GM11168 (cell line): ENCODE results near the gene HTRA3.

ENCODE experiments used
- in situ Hi-C: fragments of 300-500 bp; cut with MboI; formaldehyde crosslinking; loops from one replicate; pipeline ENCODE4 v1.12.0; 2022; ENCODE audit warnings: low sequenced_read_pairs; ENCODE audit not compliant: unreplicated experiment

HTRA3 gene

DNA sequence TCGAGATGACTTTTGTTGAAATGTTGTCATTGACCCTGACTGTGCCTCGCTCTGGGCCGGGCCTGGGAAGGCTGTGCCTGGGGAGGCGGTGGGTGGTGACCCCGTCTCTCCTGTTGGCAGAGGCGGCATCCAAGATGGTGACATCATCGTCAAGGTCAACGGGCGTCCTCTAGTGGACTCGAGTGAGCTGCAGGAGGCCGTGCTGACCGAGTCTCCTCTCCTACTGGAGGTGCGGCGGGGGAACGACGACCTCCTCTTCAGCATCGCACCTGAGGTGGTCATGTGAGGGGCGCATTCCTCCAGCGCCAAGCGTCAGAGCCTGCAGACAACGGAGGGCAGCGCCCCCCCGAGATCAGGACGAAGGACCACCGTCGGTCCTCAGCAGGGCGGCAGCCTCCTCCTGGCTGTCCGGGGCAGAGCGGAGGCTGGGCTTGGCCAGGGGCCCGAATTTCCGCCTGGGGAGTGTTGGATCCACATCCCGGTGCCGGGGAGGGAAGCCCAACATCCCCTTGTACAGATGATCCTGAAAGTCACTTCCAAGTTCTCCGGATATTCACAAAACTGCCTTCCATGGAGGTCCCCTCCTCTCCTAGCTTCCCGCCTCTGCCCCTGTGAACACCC, 36.4 kb downstream of the HTRA3 start:
- in situ Hi-C loops = no loop called here

DNA sequence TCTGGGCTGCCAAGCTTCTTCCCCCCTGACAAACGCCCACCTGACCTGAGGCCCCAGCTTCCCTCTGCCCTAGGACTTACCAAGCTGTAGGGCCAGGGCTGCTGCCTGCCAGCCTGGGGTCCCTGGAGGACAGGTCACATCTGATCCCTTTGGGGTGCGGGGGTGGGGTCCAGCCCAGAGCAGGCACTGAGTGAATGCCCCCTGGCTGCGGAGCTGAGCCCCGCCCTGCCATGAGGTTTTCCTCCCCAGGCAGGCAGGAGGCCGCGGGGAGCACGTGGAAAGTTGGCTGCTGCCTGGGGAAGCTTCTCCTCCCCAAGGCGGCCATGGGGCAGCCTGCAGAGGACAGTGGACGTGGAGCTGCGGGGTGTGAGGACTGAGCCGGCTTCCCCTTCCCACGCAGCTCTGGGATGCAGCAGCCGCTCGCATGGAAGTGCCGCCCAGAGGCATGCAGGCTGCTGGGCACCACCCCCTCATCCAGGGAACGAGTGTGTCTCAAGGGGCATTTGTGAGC, 37.0 kb downstream of the HTRA3 start:
- in situ Hi-C loops = no loop called here

DNA sequence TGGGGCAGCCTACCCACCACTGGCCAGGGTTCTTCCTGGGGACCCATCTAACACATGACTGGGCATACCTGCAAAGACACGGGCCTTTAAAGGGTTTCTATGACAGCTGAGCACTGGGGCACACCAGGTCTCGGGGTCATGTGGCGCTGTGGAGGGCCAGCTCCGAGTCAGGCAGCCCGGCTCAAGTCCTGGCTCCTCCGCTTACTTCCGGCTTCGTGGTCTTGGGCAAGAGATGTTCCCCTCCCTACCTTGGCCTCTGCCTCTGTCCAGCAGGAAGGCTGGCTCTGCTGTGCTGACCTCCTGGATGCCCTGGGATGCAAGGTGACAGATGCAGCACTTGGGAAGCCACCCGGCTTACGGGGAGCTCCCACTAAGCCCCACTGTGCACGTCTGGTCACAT, 37.6 kb downstream of the HTRA3 start:
- in situ Hi-C loops = no loop called here

DNA sequence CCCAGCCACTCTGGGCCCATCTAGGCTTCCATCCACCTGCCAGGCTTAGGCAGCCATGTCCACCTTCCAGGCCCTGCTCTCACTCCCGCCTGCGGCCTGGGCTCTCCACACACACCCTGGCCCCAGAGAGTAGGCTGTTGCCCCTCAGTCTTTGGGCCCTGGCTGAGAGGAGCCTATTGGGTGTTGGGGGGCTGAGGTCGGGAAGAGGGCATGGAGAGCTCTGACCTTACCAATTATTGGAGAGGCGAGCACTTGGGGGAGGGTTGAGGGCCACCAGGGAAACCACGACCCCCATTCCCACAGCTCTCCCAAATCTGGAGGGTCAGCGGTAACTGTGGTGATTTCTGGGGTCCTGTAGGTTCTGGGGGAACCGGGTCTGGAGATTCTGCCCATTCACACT, 38.2 kb downstream of the HTRA3 start:
- in situ Hi-C loops = no loop called here

DNA sequence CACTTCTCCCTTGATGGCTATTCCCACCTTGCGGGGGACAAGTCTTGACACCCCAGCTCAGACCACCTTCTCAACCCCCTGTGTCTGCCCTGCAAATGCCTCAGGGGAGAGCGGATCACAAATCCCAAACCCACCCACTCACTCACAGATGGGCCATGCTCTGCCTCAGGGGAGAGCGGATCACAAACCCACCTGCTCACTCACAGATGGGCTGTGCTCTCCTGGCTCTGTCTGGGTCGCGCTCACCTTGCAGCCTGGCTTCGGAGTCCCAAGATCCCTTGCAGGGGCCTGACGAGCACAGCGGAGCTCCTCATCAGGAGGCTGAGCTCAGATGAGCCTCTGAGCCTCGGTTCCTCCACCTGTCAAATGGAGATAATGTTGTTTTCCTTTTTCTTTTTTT, 38.6 kb downstream of the HTRA3 start:
- in situ Hi-C loops = no loop called here

DNA sequence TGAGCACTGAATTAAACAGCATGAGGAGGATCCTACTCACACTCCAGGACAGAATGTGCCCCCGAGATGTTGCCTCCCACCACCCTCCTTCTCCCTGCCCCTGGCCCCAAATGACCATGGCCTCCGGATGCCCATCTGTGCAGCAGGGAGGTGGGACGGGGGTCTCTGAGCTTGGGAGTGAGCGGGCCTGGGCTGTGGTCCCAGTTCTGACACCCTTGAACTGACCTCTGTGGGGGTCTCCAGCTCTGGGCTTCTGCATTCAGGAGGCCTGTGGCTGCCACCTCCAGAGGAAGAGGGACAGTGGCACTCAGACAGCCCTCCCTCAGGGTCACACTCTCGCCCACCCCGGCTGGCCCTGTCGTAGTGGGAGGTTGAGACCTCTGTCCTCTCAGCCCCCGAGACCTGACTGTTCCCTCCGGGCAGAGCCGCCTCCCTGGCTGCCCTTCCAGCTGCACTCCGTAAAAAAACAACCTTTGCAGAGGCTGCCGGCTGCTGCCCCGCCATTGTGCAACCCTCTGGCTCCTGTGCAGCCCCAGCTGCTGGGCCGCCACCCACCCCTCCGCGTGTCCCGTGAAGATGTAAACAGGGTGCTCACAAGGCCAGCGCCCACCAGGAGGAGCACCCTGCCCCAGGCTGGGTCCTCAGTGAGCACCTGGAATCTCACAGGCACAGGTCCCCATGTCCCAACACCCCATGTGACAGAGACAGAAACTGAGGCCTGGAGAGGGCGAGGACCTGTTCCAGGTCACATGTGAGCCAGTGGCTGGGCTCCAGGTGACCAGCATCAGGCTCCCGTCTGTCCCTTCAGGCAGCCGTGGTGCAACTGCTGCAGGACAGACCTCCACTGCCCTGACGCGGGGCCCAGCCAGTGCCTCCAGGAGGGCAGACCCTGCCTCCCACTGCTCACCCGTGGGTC, 39.6 kb downstream of the HTRA3 start:
- in situ Hi-C loops = no loop called here

DNA sequence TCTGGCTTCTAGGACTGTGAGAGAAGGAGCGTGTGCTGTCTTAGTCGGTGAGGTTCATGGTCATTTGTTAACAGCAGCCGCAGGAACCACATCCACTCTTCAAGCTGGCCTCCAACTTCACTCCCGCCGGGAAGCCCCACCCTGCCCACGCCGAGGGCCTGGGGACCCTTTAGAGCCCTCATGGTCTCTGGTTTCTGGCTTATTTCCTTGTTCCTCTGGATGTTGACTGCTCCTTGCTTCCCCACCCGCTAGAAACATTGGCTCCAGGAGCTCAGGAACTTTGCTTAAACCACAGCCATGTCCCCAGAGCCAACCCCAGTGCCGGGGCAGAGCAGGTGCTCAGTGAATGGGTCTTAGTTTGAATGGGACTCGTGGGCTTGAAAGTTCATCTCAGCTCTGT, 40.8 kb downstream of the HTRA3 start:
- in situ Hi-C loops = no loop called here

DNA sequence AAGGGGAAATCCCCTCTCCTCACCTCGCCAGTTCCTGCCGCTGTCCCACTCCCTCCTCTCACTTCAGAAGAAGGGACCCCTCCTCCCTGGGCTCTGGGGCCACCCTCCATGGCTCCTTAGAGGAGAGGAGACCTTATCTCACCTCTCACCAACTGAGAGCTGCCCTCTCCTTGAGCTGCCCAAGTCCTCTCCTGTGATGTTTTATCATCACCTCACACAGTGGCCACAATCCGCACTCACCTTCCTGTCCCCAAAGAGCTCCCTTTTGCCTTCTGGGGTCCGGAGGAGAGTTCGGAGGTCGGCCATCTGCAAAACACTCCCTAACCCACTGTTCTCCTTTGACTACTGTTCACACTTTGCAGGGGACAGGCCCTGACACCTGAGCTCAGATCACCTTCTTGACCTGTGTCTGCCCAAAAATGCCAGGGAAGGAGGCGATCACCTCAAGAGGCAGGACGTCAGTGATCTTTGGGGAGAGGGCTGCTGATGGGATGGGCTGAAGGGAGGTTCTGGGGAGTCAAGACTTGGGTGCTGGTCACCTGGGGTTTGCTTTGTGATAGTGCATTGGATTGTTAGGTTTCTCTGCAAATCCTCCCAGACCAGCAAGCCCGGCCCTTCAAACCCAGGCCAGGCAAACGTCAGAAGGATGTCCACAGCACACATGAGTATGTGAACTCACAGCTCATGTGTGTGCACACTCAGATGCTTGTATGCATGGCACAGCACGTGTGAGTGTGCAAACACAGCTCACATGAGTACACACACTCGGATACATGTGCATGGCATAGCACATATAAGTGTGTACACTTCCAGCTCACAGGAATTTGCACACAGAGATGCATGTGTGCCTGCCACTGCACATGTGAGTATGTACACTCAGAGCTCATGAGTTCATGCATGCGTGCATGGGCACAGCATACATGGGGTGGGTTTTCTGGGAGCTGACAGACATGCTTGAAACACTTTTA, 41.8 kb downstream of the HTRA3 start:
- in situ Hi-C loops = no loop called here

DNA sequence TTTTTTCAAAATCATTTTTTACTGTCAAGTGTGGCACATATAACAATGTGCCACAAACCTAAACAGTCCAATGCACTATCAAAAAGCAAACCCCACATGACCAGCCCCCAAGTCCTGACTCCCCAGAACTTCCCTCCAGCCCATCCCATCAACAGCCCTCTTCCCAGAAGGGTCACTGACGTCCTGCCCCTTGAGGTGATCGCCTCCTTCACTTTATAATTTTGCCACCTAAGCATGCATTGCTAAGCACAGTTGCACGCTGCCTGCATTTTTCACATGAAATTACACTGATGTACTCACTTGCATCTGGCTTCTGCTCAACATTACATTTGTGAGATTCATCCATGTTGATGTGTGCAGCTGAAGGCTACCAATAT, 42.5 kb downstream of the HTRA3 start:
- in situ Hi-C loops = no loop called here

DNA sequence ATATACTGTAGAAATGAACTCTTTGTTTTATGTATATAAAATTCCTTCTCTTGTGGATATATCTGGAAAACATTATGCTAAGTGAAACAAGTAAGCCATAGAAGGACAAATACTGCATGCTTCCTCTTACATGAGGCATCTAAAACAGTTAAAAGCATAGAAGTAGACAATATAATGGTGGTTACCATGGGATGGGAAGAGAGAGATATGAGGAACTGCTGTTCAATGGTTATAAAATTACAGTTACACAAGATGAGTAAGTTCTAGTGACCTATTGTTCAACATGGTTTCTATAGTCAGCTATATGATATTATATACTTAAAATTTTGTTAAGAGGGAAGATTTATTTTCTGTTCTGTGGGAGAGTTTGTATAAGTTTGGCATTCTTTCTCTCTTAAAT, 43.4 kb downstream of the HTRA3 start:
- in situ Hi-C loops = no loop called here

DNA sequence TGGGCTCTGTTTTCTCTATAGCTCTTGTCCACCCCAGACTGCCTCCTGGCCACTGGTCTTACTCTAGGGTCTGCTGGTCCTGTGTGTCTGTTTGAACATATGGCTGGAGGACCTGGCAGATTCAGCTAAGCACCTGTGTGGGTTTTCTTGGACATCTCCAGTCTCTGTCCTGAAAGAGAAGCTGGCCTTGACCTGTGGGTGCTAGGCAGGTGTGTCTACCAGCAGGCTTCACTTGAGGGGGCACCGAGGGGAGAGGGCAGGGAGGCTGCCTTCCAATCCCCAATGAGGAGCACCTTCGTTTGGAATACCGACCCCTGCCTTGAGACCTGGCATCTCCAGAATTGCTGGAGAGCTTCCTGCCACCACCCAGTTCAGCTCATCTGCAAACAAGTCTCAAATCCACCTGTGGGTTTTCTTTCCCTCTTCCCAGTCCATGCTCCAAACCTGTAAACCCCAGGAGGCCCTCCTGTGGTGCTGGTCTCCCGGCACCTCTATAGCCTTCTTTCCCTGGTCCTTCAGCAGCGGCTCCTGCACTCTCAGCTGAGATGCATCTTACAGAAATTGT, 45.2 kb downstream of the HTRA3 start:
- in situ Hi-C loops = no loop called here

DNA sequence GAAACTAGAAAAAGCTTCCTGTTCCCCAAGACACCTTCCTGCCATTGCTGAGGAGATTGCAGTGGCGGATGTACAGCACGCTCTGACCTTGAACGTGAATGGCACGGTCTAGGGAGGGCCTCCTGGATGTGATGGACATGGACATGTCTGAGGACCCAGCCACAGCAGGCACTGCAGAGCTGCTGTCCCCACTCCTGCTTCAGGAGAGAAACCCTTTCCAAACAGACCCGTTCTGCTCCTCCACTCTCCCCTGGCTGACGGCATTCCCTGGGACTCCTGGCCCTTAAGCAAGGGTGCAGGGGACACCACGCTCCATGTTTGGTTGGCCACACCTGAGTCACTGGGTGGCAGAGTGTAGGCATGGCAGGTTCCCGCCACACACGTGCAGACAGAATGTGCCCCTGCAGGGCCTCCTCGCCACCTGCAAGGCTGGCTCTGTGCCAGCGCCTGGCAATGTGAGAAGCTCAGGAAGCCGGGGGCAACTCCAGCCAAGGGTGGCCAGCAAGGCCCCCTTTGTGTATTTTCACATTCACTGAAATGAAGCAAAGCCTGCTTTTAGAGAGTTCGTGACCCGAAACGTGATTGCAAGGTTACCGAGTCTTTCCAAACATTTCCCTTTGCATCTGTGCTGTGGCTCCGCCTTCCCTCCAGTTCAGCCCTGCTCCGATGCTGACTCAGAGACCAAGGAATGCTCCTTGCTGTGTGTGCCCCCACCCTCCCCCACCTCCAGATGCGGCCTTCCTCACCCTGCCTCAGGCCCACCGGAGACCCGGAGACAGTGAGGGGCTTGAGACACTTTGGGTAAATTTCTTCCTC, 46.1 kb downstream of the HTRA3 start:
- in situ Hi-C loops = no loop called here

DNA sequence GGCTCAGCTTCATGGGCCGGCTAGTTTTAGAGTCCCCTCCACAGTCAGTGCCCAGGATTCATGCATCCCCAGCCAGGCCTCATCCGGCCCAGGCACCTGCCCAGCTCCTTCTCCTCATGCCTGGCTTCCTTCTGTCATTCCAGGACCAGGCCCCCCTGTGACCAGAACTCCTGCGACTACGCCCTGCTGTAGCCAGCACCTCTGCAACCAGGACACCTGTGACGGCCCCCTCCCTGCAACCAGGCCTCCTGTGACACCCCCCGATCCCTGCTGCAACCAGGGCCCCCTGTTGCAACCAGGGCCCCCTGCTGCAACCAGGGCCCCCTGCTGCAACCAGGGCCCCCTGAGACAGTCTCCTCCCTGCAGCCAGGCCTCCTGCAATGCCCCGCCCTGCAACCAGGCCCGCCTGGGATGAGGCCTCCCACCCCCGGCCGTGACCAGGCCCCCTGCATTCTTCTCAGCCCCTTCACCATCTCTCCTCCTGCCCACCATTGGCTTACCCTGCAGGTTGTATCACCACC, 46.8 kb downstream of the HTRA3 start:
- in situ Hi-C loops = no loop called here

DNA sequence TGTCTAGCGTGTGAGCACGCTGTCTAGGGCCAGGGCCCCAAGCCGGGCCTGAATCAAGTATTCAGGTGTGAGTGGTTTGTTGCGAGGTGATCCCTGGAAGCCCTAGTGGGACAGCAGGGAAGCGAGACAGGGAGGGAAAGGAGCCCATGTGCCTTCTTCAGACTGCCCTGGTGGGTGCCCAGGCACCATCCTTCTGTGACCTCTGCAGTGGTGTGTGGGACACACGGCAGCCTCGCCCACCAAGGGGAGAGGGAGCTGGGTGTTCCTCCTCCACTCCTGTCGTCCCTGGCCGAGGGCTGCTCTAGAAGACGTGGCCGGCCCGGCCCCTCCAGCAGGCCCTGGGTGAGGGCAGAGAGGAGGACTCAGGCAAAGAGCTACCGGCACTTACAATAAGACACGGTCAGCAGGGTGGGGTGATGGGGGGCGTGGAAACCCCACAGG, 47.4 kb downstream of the HTRA3 start:
- in situ Hi-C loops = no loop called here

DNA sequence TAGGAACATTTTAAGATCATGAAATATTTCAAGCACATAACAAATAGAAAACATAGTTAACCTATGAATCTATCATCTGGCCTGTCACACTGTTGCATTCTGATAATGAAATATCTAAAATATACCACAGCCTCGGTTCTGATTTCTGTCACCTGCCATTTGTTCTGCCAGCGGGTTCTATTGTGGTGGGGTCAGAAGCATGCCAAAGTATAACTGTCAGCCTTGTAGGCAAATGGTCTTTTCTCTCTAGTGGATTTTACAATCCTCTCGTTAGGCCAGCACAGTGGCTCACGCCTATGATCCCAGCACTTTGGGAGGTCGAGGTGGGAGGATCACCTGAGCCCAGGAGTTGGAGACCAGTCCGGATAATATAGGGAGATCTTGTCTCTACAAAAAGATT, 47.9 kb downstream of the HTRA3 start:
- in situ Hi-C loops = no loop called here

DNA sequence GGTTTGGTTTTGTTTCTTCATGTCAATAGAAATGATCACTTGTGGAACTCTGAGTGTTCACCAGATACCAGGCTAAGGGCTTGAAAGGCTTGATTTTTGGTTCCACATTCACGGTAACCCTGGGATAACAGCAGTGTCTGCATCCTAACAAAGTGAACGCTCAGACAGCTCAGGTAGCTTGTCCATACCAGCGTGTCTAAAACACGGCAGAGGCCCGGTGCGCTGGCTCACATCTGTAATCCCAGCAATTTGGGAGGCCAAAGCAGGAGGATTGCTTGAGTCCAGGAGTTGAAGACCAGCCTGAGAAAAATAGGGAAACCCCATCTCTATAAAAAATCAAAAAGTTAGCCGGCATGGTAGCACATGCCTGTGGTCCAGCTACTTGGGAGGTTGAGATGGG, 49.0 kb downstream of the HTRA3 start:
- in situ Hi-C loops = no loop called here

DNA sequence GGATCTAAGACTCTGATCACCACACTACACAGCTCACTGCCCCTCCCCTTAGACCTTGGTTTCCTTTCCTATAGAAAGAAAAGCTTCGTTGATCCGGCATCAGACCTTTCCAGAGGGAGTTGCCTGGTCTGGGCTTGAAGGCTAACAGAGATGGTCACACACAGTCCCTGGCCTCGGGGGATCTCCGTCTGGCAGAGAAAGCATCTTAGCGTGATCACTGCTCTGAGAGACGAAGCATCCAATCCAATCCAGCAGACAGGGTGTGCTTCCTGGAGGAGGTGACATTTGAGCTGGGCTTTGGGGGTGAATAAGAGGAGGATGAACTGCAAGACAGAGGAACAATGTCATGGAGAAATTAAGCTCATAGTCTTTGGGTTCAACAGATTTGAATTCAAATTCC, 49.5 kb downstream of the HTRA3 start:
- in situ Hi-C loops = no loop called here

DNA sequence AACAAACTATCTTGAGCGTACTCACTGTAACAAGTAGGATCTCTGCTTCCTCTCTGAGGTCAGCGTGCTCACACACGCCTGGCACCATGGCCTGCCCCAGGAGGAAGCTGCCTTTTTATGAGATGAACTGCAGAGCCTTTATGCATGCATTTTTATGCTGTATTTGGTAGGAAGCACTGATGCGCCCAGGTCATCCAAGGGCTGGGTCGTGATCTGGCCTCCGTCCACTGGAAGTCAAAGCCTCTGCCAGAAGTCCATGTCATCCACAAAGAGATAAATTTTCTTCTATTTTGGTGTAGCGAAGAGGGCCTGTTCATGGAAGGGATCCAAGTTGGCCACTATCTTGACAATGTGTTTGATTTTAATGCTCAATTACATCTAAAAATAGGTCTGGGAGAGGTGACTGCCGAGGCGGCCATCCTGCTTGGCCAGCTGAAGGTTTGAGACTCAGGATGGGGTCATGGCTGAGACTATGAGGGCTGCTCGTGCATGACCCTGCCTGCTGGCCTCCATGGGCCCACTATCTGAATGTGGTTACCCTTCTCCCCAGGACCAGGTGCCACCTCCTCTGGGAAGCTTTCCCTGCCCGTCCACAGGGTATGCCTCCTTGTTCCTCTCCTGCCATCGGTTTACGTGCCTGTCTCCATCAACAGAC, 50.3 kb downstream of the HTRA3 start:
- in situ Hi-C loops = no loop called here

DNA sequence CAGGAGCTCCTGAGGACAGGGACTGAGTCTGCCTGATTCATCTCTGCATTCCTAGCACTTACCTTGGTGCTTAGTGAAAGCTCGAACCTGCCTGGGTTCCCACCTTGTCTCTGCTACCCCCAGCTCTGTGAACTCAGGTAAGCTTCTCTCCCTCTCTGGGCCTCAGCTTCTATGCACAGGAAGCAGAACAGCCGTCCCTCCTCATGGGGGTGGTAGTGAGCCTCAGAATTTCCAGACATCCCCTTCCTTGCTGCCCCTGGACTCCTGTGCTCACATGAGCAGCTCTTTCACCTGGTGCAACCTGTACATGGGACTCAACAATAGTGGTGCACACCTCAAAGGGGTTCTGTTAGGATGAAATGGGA, 50.8 kb downstream of the HTRA3 start:
- in situ Hi-C loops = no loop called here
